Activated CD8-positive, alpha-beta T cell treated with anti-CD3 and anti-CD28 coated beads for 36 hours (primary cell): Measurements from ENCODE around the gene SPINDOC. TPM values are rescaled to one million over a fixed set of nuclear protein-coding genes. Genes with fewer than 3 reads are reported as not detected.

Experiments used
- ATAC-seq: fragments of 200-7000 bp; cut with Tn5 transposase; one replicate; pipeline ENCODE4 v1.10.0; 2021; ENCODE audit warnings: mild to moderate bottlenecking, moderate library complexity
- CTCF ChIA-PET: fragments of 350-600 bp; sonication (Branson Sonifier 250); formaldehyde crosslinking; loops from one replicate; lab custom pipeline; 2021; ENCODE audit warnings: antibody characterized with exemption; lab: Charles Lee
- POLR2A ChIA-PET: fragments of 350-600 bp; sonication (Branson Sonifier 250); formaldehyde crosslinking; loops from one replicate; lab custom pipeline; 2021; ENCODE audit warnings: antibody characterized with exemption; lab: Charles Lee
- DNase-seq: peaks from one replicate; pipeline ENCODE4 v3.0.0-alpha.2; 2020
- H3K27ac Mint-ChIP-seq: one replicate; pipeline ENCODE4 v1.8.0; 2021; ENCODE audit warnings: mild to moderate bottlenecking, mixed read lengths
- H3K27me3 Mint-ChIP-seq: one replicate; pipeline ENCODE4 v1.8.0; 2021; ENCODE audit warnings: mixed read lengths
- H3K36me3 Mint-ChIP-seq: one replicate; pipeline ENCODE4 v1.8.0; 2021; ENCODE audit warnings: low read depth, mixed read lengths
- H3K4me1 Mint-ChIP-seq: one replicate; pipeline ENCODE4 v1.8.0; 2021; ENCODE audit warnings: low read depth, mixed read lengths
- H3K4me3 Mint-ChIP-seq: one replicate; pipeline ENCODE4 v1.8.0; 2021; ENCODE audit warnings: mild to moderate bottlenecking, moderate library complexity, mixed read lengths
- H3K9me3 Mint-ChIP-seq: one replicate; pipeline ENCODE4 v1.8.0; 2021; ENCODE audit warnings: mixed read lengths
- CTCF ChIP-seq: fragments of 200-600 bp; IDR thresholded peaks from one replicate; pipeline ENCODE4 v1.8.0; 2022; ENCODE audit warnings: antibody characterized with exemption, mild to moderate bottlenecking
- intact Hi-C: fragments of 100-400 bp; cut with micrococcal nuclease; formaldehyde crosslinking; loops from one replicate; pipeline ENCODE4 v1.10.0; 2022
- total RNA-seq, 2 experiments: library from RNA; stranded (reverse); gene quantifications; one replicate each; pipeline ENCODE4 v1.2.3, GENCODE V29; 2021

SPINDOC gene
- total RNA-seq, 2 experiments from 2014 or later, result 28.4 to 29.0 TPM

- POLR2A ChIA-PET, result interaction anchor here (0.9 kb wide), 1 partner anchor 51 kb away, joined by 3 read pairs; no protein-coding TSS in a partner anchor
- DNase-seq, result no peak
- CTCF ChIA-PET, result interaction anchor here (0.7 to 3.5 kb wide), 5 partner anchors 27 to 287 kb away, joined by 3 to 12 read pairs (median 7); no protein-coding TSS in a partner anchor
- no peak for ATAC-seq
- TF ChIP-seq CTCF, result no peak
- peaks cover 10% of the 10 kb centered on the region for H3K4me1 Mint-ChIP-seq
- intact Hi-C loops, result no loop called here
- no peaks in the 10 kb centered on the region for H3K36me3 Mint-ChIP-seq
- H3K4me3 Mint-ChIP-seq, result no peak overlapping the region
- H3K27ac Mint-ChIP-seq, result no peak overlapping the region
- H3K27me3 Mint-ChIP-seq, result peaks cover 3% of the 10 kb centered on the region
- H3K9me3 Mint-ChIP-seq, result no peaks in the 10 kb centered on the region
Observed at GRCh38 chr11:63765688-63766241, 47.5 kb upstream of the SPINDOC start.

- Mint-ChIP-seq H3K4me3 (peak overlapping the region; percentile 82), H3K36me3 (no peaks in the 10 kb centered on the region), H3K9me3 (no peaks in the 10 kb centered on the region), H3K27me3 (peaks cover 6% of the 10 kb centered on the region), H3K4me1 (peaks cover 10% of the 10 kb centered on the region), H3K27ac (no peak overlapping the region)
- CTCF ChIA-PET, result interaction anchor here (0.7 to 3.5 kb wide), 13 partner anchors 28 to 382 kb away, joined by 3 to 26 read pairs (median 7); no protein-coding TSS in a partner anchor
- POLR2A ChIA-PET, result interaction anchor here (0.6 to 0.9 kb wide), 3 partner anchors 50 to 85 kb away, joined by 3 read pairs; partner anchors contain the start of gene RTN3
- intact Hi-C loops, result no loop called here
- no peak for ATAC-seq
- TF ChIP-seq CTCF, result no peak
- no peak for DNase-seq
Observed at GRCh38 chr11:63766531-63767235, 46.6 kb upstream of the SPINDOC start.

- H3K27ac Mint-ChIP-seq, result no peak overlapping the region
- H3K4me3 Mint-ChIP-seq, result peak overlapping the region; percentile 82
- H3K27me3 Mint-ChIP-seq, result peaks cover 7% of the 10 kb centered on the region
- H3K9me3 Mint-ChIP-seq, result no peaks in the 10 kb centered on the region
- no peaks in the 10 kb centered on the region for H3K36me3 Mint-ChIP-seq
- intact Hi-C loops, result no loop called here
- no peak for DNase-seq
- TF ChIP-seq CTCF, result no peak
- CTCF ChIA-PET, result interaction anchor here (0.8 to 3.5 kb wide), 19 partner anchors 12 to 382 kb away, joined by 3 to 26 read pairs (median 5); partner anchors contain the start of gene RCOR2
- no peak for ATAC-seq
- peaks cover 10% of the 10 kb centered on the region for H3K4me1 Mint-ChIP-seq
- POLR2A ChIA-PET, result interaction anchor here (0.6 to 0.8 kb wide), 2 partner anchors 63 to 85 kb away, joined by 3 read pairs; partner anchors contain the start of gene RTN3
Observed at GRCh38 chr11:63767267-63767564, 46.0 kb upstream of the SPINDOC start.

- H3K27ac Mint-ChIP-seq, result peak overlapping the region; percentile 44
- no peak for TF ChIP-seq CTCF
- H3K4me3 Mint-ChIP-seq, result peak overlapping the region; percentile 82
- ATAC-seq (peak; percentile 18), DNase-seq (peak; percentile 62)
- intact Hi-C loops, result no loop called here
- H3K9me3 Mint-ChIP-seq, result no peaks in the 10 kb centered on the region
- peaks cover 8% of the 10 kb centered on the region for H3K27me3 Mint-ChIP-seq
- no peaks in the 10 kb centered on the region for H3K36me3 Mint-ChIP-seq
- ChIA-PET POLR2A (interaction anchor here (0.6 to 1.3 kb wide), 2 partner anchors 51 to 101 kb away, joined by 3 read pairs; no protein-coding TSS in a partner anchor), CTCF (interaction anchor here (0.8 to 3.5 kb wide), 22 partner anchors 12 to 381 kb away, joined by 3 to 26 read pairs (median 4); partner anchors contain the start of gene RCOR2)
- H3K4me1 Mint-ChIP-seq, result peaks cover 10% of the 10 kb centered on the region
Observed at GRCh38 chr11:63767565-63768236, 45.6 kb upstream of the SPINDOC start.
